A549 (cell line): ENCODE measurements around the gene TPM1. TPM values are rescaled to one million over a fixed set of nuclear protein-coding genes. Genes with fewer than 3 reads are reported as not detected.

Experiments used
- ATAC-seq, 2 experiments: fragments of 200-7000 bp in 1 of 2; fragments of >200 bp in 1 of 2; cut with Nextera tagmentation in 1 of 2; cut with Tn5 transposase in 1 of 2; 3 replicates each; pipeline versions ENCODE4 v1.8.0 to v1.9.1; 2018 to 2020; ENCODE audit warnings: mild to moderate bottlenecking in 1 of 2, moderate library complexity in 1 of 2
- CTCF ChIA-PET: fragments of 300-600 bp; sonication (Branson Sonifier 250); formaldehyde crosslinking; extraction: SDS; loops from one replicate; lab custom pipeline; 2021; ENCODE audit warnings: antibody characterized with exemption, inconsistent platforms; lab: Yijun Ruan, JAX
- POLR2A ChIA-PET: fragments of 350-600 bp; formaldehyde crosslinking; extraction: SDS; loops from one replicate; lab custom pipeline; 2021; ENCODE audit warnings: antibody characterized with exemption, inconsistent platforms; lab: Yijun Ruan, JAX
- DNase-seq, 2 experiments: peaks; one replicate each; pipeline versions ENCODE4 v3.0.0 to v3.0.0-alpha.2; 2011 to 2016; ENCODE audit warnings: low read depth in 1 of 2, low spot score in 1 of 2
- FAIRE-seq: peaks from 2 replicates; lab custom pipeline; 2011; peaks lifted over from hg19 to GRCh38; lab: Jason Lieb, UNC
- H3K27ac ChIP-seq, 2 experiments: fragments of >200 bp; sonication (Bioruptor Twin); formaldehyde crosslinking; 3 replicates each; pipeline ENCODE4 v1.5.1; 2016 to 2017
- H3K4me1 ChIP-seq: fragments of >200 bp; sonication (Bioruptor Twin); formaldehyde crosslinking; 3 replicates; pipeline ENCODE4 v1.6.1; 2016
- H3K4me2 ChIP-seq: fragments of >200 bp; sonication (Bioruptor Twin); formaldehyde crosslinking; 3 replicates; pipeline ENCODE4 v1.6.1; 2016
- H3K4me3 ChIP-seq: fragments of >200 bp; sonication (Bioruptor Twin); formaldehyde crosslinking; 3 replicates; pipeline ENCODE4 v1.5.1; 2016
- H3K9me3 ChIP-seq: fragments of >200 bp; sonication (Bioruptor Twin); formaldehyde crosslinking; 3 replicates; pipeline ENCODE4 v1.6.1; 2016
- CBX2 ChIP-seq: fragments of 200-600 bp; sonication (generic); IDR thresholded peaks from 2 replicates; pipeline ENCODE4 v1.6.1; 2016; ENCODE audit warnings: low read depth, mild to moderate bottlenecking, borderline replicate concordance
- CHD2 ChIP-seq: fragments of 150-350 bp; IDR thresholded peaks from 2 replicates; pipeline ENCODE4 v1.6.1; 2014; ENCODE audit warnings: low read length; ENCODE audit not compliant: partially characterized antibody
- GATA3 ChIP-seq: IDR thresholded peaks from 2 replicates; pipeline ENCODE4 v1.6.1; 2012; ENCODE audit warnings: borderline replicate concordance
- HDAC2 ChIP-seq: fragments of 200-600 bp; sonication (generic); IDR thresholded peaks from 2 replicates; pipeline ENCODE4 v1.6.1; 2016
- HOXA7 ChIP-seq: fragments of 250-450 bp; sonication (Bioruptor Pico); IDR thresholded peaks from 2 replicates; pipeline ENCODE4 v1.5.0; 2020; ENCODE audit warnings: mild to moderate bottlenecking, moderate library complexity
- HOXB13 ChIP-seq: fragments of 250-450 bp; sonication (Bioruptor Pico); IDR thresholded peaks from 2 replicates; pipeline ENCODE4 v1.5.0; 2020; ENCODE audit warnings: low read depth, mild to moderate bottlenecking, moderate library complexity
- HOXB5 ChIP-seq: fragments of 250-450 bp; sonication (Bioruptor Pico); IDR thresholded peaks from 2 replicates; pipeline ENCODE4 v1.5.0; 2020; ENCODE audit warnings: mild to moderate bottlenecking, moderate library complexity
- JUNB ChIP-seq: fragments of >200 bp; sonication (Bioruptor Twin); formaldehyde crosslinking; IDR thresholded peaks from 2 replicates; pipeline ENCODE4 v1.6.1; 2016
- MAX ChIP-seq: IDR thresholded peaks from 2 replicates; pipeline ENCODE4 v1.6.1; 2012
- MAZ ChIP-seq: fragments of 150-350 bp; IDR thresholded peaks from 2 replicates; pipeline ENCODE4 v1.6.1; 2014; ENCODE audit warnings: antibody characterized with exemption, low read depth, low read length, borderline replicate concordance
- MYC ChIP-seq: IDR thresholded peaks from 2 replicates; pipeline ENCODE4 v1.6.1; 2012; ENCODE audit warnings: mild to moderate bottlenecking, inconsistent platforms, low read length, improper control_type of control experiment, borderline replicate concordance
- NFE2L2 ChIP-seq: fragments of 150-350 bp; conservative IDR thresholded peaks from 2 replicates; pipeline ENCODE4 v1.6.1; 2014; ENCODE audit warnings: low read length
- POLR2A ChIP-seq: IDR thresholded peaks from 2 replicates; pipeline ENCODE4 v1.6.1; 2012; ENCODE audit warnings: mild to moderate bottlenecking, low read length
- POLR2AphosphoS2 ChIP-seq: conservative IDR thresholded peaks from 2 replicates; pipeline ENCODE4 v1.6.1; 2012; ENCODE audit warnings: low read length, improper control_type of control experiment, inconsistent platforms
- RARB ChIP-seq: fragments of 250-450 bp; sonication (Bioruptor Pico); IDR thresholded peaks from 2 replicates; pipeline ENCODE4 v1.8.0; 2021; ENCODE audit warnings: mild to moderate bottlenecking, moderate library complexity
- REST ChIP-seq: fragments of 200-600 bp; sonication (generic); IDR thresholded peaks from 2 replicates; pipeline ENCODE4 v1.6.1; 2016; ENCODE audit warnings: antibody characterized with exemption, mild to moderate bottlenecking, moderate library complexity
- TFCP2L1 ChIP-seq: fragments of 250-450 bp; sonication (Bioruptor Pico); IDR thresholded peaks from 2 replicates; pipeline ENCODE4 v1.5.0; 2021; ENCODE audit warnings: mild to moderate bottlenecking
- ZFP36 ChIP-seq: fragments of 450-650 bp; IDR thresholded peaks from 2 replicates; pipeline ENCODE4 v1.6.1; 2014; ENCODE audit warnings: borderline replicate concordance; ENCODE audit not compliant: partially characterized antibody
- WGBS: methylation state at CpG from one replicate; pipeline ENCODE4 v1.1.6; 2017; ENCODE audit errors: missing lambda C conversion rate; 5-methylcytosine and 5-hydroxymethylcytosine counted together
- polyA plus RNA-seq, 4 experiments: library from polyadenylated mRNA; depleted of rRNA in 3 of 4; stranded (reverse); fragments of >200 nt; fragmentation: RNase III in 1 of 4; extraction: RNeasy Plus Mini Kit Qiagen cat#74134 plus additional on column Dnase treatment in 1 of 4; gene quantifications; 2 replicates in 3 of 4; 3 replicates in 1 of 4; pipeline ENCODE4 v1.2.3, GENCODE V29; 2011 to 2017

TPM1 gene
- polyA plus RNA-seq, 2 of the 4 experiments (the other 2 are of a cell fraction) = 894 to 954 TPM

GRCh38 chr15:63039811-63040210 lies 2.7 kb upstream of the TPM1 start:
- no peak overlapping the region for H3K4me2 ChIP-seq
- peaks cover 28% of the 10 kb centered on the region for H3K4me1 ChIP-seq
- H3K9me3 ChIP-seq = peaks cover 6% of the 10 kb centered on the region; the same call in 2 of the 3 replicates
- H3K4me3 ChIP-seq = no peak overlapping the region
- DNase-seq (no peak), FAIRE-seq (no peak), ATAC-seq (no peak)
- ChIA-PET CTCF (interaction anchor here (0.7 to 50.6 kb wide), 13 partner anchors 6 to 296 kb away, joined by 3 to 1136 read pairs (median 4); no protein-coding TSS in a partner anchor), POLR2A (interaction anchor here (0.9 to 1.4 kb wide), 2 partner anchors 9 to 189 kb away, joined by 3 to 4 read pairs; no protein-coding TSS in a partner anchor)
- TF ChIP-seq NFE2L2 (no peak), HOXA7 (CRISPR knock-in tag) (no peak), CHD2 (no peak), MAX (no peak), HOXB13 (no peak), CBX2 (no peak)
- WGBS = 87% methylated on average over 4 of the region's 4 CpGs
- peak overlapping the region in 1 of 2 experiments; percentile 97; a peak in 1 of 6 replicates for H3K27ac ChIP-seq

- H3K27ac ChIP-seq = peak overlapping the region in 1 of 2 experiments; percentile 97; a peak in 3 of 6 replicates
- DNase-seq (no peak), ATAC-seq (no peak), FAIRE-seq (no peak)
- ChIA-PET CTCF (interaction anchor here (0.7 to 50.6 kb wide), 12 partner anchors 5 to 297 kb away, joined by 3 to 1136 read pairs (median 4); no protein-coding TSS in a partner anchor), POLR2A (interaction anchor here (0.8 kb wide), 1 partner anchor 100 kb away, joined by 3 read pairs; no protein-coding TSS in a partner anchor)
- WGBS = 92% methylated on average over 6 of the region's 6 CpGs
- peaks cover 6% of the 10 kb centered on the region; the same call in 2 of the 3 replicates for H3K9me3 ChIP-seq
- no peak overlapping the region for H3K4me3 ChIP-seq
- TF ChIP-seq JUNB (no peak), RARB (CRISPR knock-in tag) (no peak), GATA3 (no peak), MYC (no peak), ZFP36 (no peak), POLR2A (no peak), HOXB5 (CRISPR knock-in tag) (no peak), POLR2AphosphoS2 (no peak), TFCP2L1 (CRISPR knock-in tag) (no peak), MAZ (no peak), REST (no peak)
- peaks cover 31% of the 10 kb centered on the region for H3K4me1 ChIP-seq
- H3K4me2 ChIP-seq = no peak overlapping the region
Observed at GRCh38 chr15:63040509-63040908, 2.0 kb upstream of the TPM1 start.

- no peak for FAIRE-seq
- CTCF ChIA-PET = interaction anchor here (1.0 to 50.6 kb wide), 10 partner anchors 5 to 283 kb away, joined by 3 to 1136 read pairs (median 4); no protein-coding TSS in a partner anchor
- POLR2A ChIA-PET = interaction anchor here (0.8 to 2.1 kb wide), 2 partner anchors 100 to 112 kb away, joined by 3 to 11 read pairs; no protein-coding TSS in a partner anchor
- Histone ChIP-seq H3K9me3 (peaks cover 6% of the 10 kb centered on the region; the same call in 2 of the 3 replicates), H3K4me3 (no peak overlapping the region), H3K4me2 (peak overlapping the region; percentile 93), H3K4me1 (peaks cover 33% of the 10 kb centered on the region), H3K27ac (peak overlapping the region; percentile 94 to 97)
- no peak for ATAC-seq
- WGBS = 94% methylated on average over 6 of the region's 6 CpGs
- no peak for TF ChIP-seq HDAC2
- DNase-seq = no peak
Observed at GRCh38 chr15:63040954-63041353, 1.6 kb upstream of the TPM1 start.
